AG04450 (cell line): ENCODE measurements around the gene ULK2. TPM values are rescaled to one million over a fixed set of nuclear protein-coding genes. Genes with fewer than 3 reads are reported as not detected.

ENCODE experiments used
- CTCF ChIA-PET: fragments of 300-600, 350-600 bp; formaldehyde crosslinking; extraction: SDS; loops from one replicate; lab custom pipeline; 2022; ENCODE audit warnings: antibody characterized with exemption, inconsistent platforms; lab: Charles Lee
- POLR2A ChIA-PET: fragments of 350-600 bp; formaldehyde crosslinking; extraction: SDS; loops from one replicate; lab custom pipeline; 2021; ENCODE audit warnings: antibody characterized with exemption, inconsistent platforms; lab: Yijun Ruan, JAX
- DNase-seq: peaks from one replicate; pipeline ENCODE4 v3.0.0-alpha.2; 2011; ENCODE audit warnings: low read depth, low spot score
- H3K27ac ChIP-seq: one replicate; pipeline ENCODE4 v1.5.1; 2012; ENCODE audit warnings: low read depth, low read length, control low read depth
- H3K27me3 ChIP-seq: one replicate; pipeline ENCODE4 v1.6.0; 2012; ENCODE audit warnings: low read length; ENCODE audit not compliant: control insufficient read depth, insufficient read depth
- H3K4me3 ChIP-seq: 2 replicates; pipeline ENCODE4 v1.5.1; 2011; ENCODE audit warnings: mild to moderate bottlenecking, low read depth, low read length, control low read depth
- H3K9me3 ChIP-seq: 2 replicates; pipeline ENCODE4 v1.5.1; 2012; ENCODE audit warnings: low read length; ENCODE audit not compliant: control insufficient read depth, insufficient read depth
- polyA plus RNA-seq: library from polyadenylated mRNA; depleted of rRNA; stranded (reverse); fragments of >200 nt; gene quantifications from 2 replicates; pipeline ENCODE4 v1.2.3, GENCODE V29; 2011
- TF ChIP-seq, protein P1 (sequence below): IDR thresholded peaks from 2 replicates; pipeline ENCODE4 v1.5.1; 2011; ENCODE audit warnings: low read depth, low read length, control low read depth, inconsistent platforms

The ULK2 gene
- polyA plus RNA-seq, 1 experiment, result 33.9 TPM

DNA sequence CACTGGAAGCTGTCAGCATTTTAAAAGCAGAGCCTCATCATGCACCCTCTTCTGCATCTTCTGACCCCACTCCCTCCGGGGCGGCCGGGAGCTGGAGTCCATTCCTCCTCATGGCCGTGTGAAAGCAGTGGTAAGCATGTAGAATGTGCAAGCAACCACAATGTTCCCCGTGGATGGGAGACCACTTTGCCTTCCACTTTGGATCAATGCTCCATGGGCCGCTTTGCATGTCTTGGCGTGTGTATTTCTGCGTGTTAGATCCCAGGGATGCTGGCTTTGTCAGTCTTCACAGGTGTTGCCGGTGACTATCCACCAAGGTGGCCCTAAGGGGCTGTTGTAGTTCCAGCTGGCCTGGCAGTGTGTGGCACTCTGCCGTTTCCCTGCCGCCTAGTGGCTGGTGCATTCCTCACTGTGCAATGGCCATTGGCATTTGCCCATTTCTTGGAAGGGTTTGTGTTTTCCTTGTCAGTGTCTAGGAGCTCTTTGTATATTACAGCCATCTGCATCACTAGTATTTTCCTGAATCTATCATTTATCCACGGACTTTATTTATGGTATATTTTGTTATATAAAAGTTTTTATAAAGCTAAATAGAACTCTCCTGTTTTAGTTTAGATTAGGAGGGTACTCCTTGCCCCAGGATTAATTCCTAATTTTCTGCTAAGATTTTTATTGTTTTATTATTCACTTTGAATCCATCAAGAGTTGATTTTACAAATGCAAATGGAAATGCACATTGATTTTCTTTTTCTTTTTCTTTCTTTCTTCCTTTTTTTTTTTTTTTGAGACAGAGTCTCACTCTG, 113.9 kb downstream of the ULK2 start:
- Histone ChIP-seq H3K9me3 (peaks cover 7% of the 10 kb centered on the region; the same call in 1 of the 2 replicates), H3K4me3 (no peak overlapping the region), H3K27ac (peak overlapping the region; percentile 31), H3K27me3 (peaks cover 28% of the 10 kb centered on the region)
- CTCF ChIA-PET, result interaction anchor here (0.7 to 3.0 kb wide), 6 partner anchors 9 to 462 kb away, joined by 3 to 17 read pairs (median 4); no protein-coding TSS in a partner anchor
- DNase-seq, result no peak
- POLR2A ChIA-PET, result interaction anchor here (0.7 kb wide), 1 partner anchor 243 kb away, joined by 6 read pairs; no protein-coding TSS in a partner anchor
- TF ChIP-seq, protein P1, sequence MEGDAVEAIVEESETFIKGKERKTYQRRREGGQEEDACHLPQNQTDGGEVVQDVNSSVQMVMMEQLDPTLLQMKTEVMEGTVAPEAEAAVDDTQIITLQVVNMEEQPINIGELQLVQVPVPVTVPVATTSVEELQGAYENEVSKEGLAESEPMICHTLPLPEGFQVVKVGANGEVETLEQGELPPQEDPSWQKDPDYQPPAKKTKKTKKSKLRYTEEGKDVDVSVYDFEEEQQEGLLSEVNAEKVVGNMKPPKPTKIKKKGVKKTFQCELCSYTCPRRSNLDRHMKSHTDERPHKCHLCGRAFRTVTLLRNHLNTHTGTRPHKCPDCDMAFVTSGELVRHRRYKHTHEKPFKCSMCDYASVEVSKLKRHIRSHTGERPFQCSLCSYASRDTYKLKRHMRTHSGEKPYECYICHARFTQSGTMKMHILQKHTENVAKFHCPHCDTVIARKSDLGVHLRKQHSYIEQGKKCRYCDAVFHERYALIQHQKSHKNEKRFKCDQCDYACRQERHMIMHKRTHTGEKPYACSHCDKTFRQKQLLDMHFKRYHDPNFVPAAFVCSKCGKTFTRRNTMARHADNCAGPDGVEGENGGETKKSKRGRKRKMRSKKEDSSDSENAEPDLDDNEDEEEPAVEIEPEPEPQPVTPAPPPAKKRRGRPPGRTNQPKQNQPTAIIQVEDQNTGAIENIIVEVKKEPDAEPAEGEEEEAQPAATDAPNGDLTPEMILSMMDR, result peak; percentile 18; the same call in 1 of the 2 replicates

DNA sequence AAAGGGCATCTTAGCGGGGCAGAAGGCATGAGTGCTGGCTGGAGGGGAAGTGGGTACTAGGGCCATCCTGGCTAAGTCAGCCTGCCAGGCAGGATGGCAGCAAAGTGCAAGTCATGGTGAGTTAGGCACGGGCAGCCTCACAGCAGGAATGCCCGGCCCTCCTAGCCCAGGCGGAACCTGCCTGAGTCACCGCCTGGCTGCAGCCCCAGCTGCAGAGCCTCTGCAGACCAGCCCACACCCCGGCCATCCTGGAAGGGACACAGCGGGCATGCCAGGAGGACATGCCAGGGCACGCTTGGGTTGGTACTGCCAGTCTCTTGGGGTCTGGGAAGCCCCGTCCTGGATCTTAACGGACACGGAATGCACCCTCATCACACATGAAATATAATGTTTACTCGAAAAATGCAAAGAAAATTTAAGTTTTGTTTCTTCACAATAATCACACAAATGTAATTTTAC, 114.7 kb downstream of the ULK2 start:
- peaks cover 29% of the 10 kb centered on the region for H3K27me3 ChIP-seq
- ChIA-PET POLR2A (no interaction called here), CTCF (interaction anchor here (1.7 to 3.0 kb wide), 3 partner anchors 8 to 12 kb away, joined by 4 to 17 read pairs (median 15); no protein-coding TSS in a partner anchor)
- TF ChIP-seq, protein P1, result no peak
- peaks cover 7% of the 10 kb centered on the region; the same call in 1 of the 2 replicates for H3K9me3 ChIP-seq
- H3K4me3 ChIP-seq, result no peak overlapping the region
- no peak for DNase-seq
- H3K27ac ChIP-seq, result peak overlapping the region; percentile 31

DNA sequence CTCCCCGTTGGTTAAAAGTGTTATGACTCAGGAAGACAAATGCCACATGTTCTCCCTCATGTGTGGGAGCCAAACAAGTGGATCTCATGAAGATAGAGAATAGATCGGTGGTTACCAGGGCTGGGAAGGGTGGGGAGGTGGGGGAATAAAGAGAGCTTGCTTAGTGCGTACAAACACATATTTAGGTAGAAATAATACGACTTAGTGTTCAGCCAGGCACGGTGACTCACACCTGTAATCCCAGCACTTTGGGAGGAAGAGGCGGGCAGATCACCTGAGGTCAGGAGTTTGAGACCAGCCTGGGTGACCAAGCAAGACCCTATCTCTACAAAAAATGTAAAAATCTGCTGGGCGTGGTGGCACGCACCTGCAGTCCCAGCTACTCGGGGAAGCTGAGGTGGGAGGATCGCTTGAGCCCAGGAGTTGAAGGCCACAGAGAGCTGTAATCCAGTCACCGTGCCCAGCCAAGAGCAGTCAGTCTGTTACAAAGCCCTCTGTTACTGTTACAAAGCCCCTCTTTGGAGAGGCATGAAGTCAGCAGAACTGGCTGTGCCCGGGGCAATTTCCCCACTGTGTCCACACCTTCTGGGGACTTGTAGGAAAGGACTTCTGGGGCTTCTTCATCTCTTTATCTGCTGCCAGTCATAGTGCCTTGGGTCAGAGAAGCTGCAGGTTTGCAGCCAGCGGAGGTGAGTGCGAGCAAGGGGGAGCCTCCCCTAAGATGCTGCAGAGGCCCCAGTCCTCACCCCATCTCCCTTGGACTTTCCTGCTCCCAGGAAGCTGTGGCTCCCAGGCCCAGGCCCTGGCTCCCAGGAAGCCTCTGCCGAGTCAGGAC, 115.3 kb downstream of the ULK2 start:
- TF ChIP-seq, protein P1, result no peak
- Histone ChIP-seq H3K27me3 (peaks cover 28% of the 10 kb centered on the region), H3K4me3 (no peak overlapping the region), H3K9me3 (peaks cover 7% of the 10 kb centered on the region; the same call in 1 of the 2 replicates), H3K27ac (peak overlapping the region; percentile 31)
- DNase-seq, result no peak
- ChIA-PET CTCF (interaction anchor here (0.8 to 3.0 kb wide), 6 partner anchors 8 to 14 kb away, joined by 4 to 17 read pairs (median 4); no protein-coding TSS in a partner anchor), POLR2A (no interaction called here)

GRCh38 chr17:19750835-19751234, 116.9 kb downstream of the ULK2 start:
- Histone ChIP-seq H3K9me3 (peaks cover 7% of the 10 kb centered on the region; the same call in 1 of the 2 replicates), H3K4me3 (no peak overlapping the region), H3K27ac (no peak overlapping the region), H3K27me3 (peaks cover 30% of the 10 kb centered on the region)
- TF ChIP-seq, protein P1, result no peak
- DNase-seq, result no peak
- ChIA-PET POLR2A (no interaction called here), CTCF (interaction anchor here (1.1 kb wide), 1 partner anchor 12 kb away, joined by 5 read pairs; no protein-coding TSS in a partner anchor)
